ENCODE measurements around the gene SDF2L1.
A peak's percentile ranks its signal among the peaks of the same experiment; 100 is the strongest.
"Not testable (repeated sequence)": the region's sequence is repeated elsewhere in the genome, so short reads cannot be mapped to it uniquely, and the experiment has no call there.

Gene SDF2L1

GRCh38 chr22:21677606-21678443 lies 35.7 kb downstream of the SDF2L1 start:
- ATAC-seq (replicated peaks): no peak
- H3K4me3 Mint-ChIP-seq: no peak overlapping the region
- H3K27ac Mint-ChIP-seq: no peak overlapping the region
- H3K9me3 Mint-ChIP-seq: no peaks in the 10 kb centered on the region
- peaks cover 7 to 9% of the 10 kb centered on the region in 2 donors for H3K4me1 Mint-ChIP-seq
- no peaks in the 10 kb centered on the region for H3K27me3 Mint-ChIP-seq
- H3K36me3 Mint-ChIP-seq: peaks cover 45 to 63% of the 10 kb centered on the region in 2 donors
- DNase-seq: no peak

- not testable (repeated sequence) for H3K27ac Mint-ChIP-seq; ATAC-seq (replicated peaks); H3K4me3 Mint-ChIP-seq; H3K27me3 Mint-ChIP-seq; H3K4me1 Mint-ChIP-seq; DNase-seq; H3K9me3 Mint-ChIP-seq
- peaks cover 38 to 60% of the 10 kb centered on the region in 2 donors for H3K36me3 Mint-ChIP-seq
These were observed 36.7 kb downstream of the SDF2L1 start for GRCh38 chr22:21678842-21679241.

- Mint-ChIP-seq H3K27ac (no peak overlapping the region), H3K9me3 (no peaks in the 10 kb centered on the region), H3K36me3 (peaks cover 35 to 55% of the 10 kb centered on the region in 2 donors), H3K4me1 (peaks cover 4 to 7% of the 10 kb centered on the region in 2 donors), H3K27me3 (no peaks in the 10 kb centered on the region), H3K4me3 (no peak overlapping the region)
- ATAC-seq (replicated peaks) (no peak), DNase-seq (no peak)
These were observed 37.3 kb downstream of the SDF2L1 start for GRCh38 chr22:21679383-21679782.

GRCh38 chr22:21680830-21681565 lies 38.9 kb downstream of the SDF2L1 start:
- Mint-ChIP-seq H3K36me3 (peaks cover 32 to 50% of the 10 kb centered on the region in 2 donors), H3K9me3 (no peaks in the 10 kb centered on the region), H3K27ac (no peak overlapping the region), H3K27me3 (no peaks in the 10 kb centered on the region), H3K4me1 (peaks cover 4 to 7% of the 10 kb centered on the region in 2 donors), H3K4me3 (no peak overlapping the region)
- DNase-seq (no peak), ATAC-seq (replicated peaks) (no peak)

- H3K4me1 Mint-ChIP-seq: peaks cover 4 to 7% of the 10 kb centered on the region in 2 donors
- ATAC-seq (replicated peaks): no peak
- H3K9me3 Mint-ChIP-seq: no peaks in the 10 kb centered on the region
- DNase-seq: no peak
- H3K27ac Mint-ChIP-seq: no peak overlapping the region
- H3K4me3 Mint-ChIP-seq: no peak overlapping the region
- no peaks in the 10 kb centered on the region for H3K27me3 Mint-ChIP-seq
- H3K36me3 Mint-ChIP-seq: peaks cover 31 to 46% of the 10 kb centered on the region in 2 donors
These were observed 39.7 kb downstream of the SDF2L1 start for GRCh38 chr22:21681566-21682370.

GRCh38 chr22:21682385-21683175 lies 40.5 kb downstream of the SDF2L1 start:
- Mint-ChIP-seq H3K27me3 (no peaks in the 10 kb centered on the region), H3K27ac (peak overlapping the region; percentile 65), H3K4me3 (no peak overlapping the region), H3K4me1 (peaks cover 4 to 7% of the 10 kb centered on the region in 2 donors), H3K9me3 (no peaks in the 10 kb centered on the region), H3K36me3 (peaks cover 27 to 45% of the 10 kb centered on the region in 2 donors)
- ATAC-seq (replicated peaks) (peak in 1 of 2 donors; percentile 41), DNase-seq (no peak)

- H3K27me3 Mint-ChIP-seq: no peaks in the 10 kb centered on the region
- H3K4me3 Mint-ChIP-seq: no peak overlapping the region
- H3K36me3 Mint-ChIP-seq: peaks cover 31 to 46% of the 10 kb centered on the region in 2 donors
These were observed 41.3 kb downstream of the SDF2L1 start for GRCh38 chr22:21683401-21683811.

GRCh38 chr22:21684492-21685163 lies 42.5 kb downstream of the SDF2L1 start:
- no peaks in the 10 kb centered on the region for H3K27me3 Mint-ChIP-seq
- H3K27ac Mint-ChIP-seq: no peak overlapping the region
- DNase-seq: no peak
- peaks cover 17 to 26% of the 10 kb centered on the region in 2 donors for H3K4me1 Mint-ChIP-seq
- peaks cover 37 to 53% of the 10 kb centered on the region in 2 donors for H3K36me3 Mint-ChIP-seq
- H3K9me3 Mint-ChIP-seq: no peaks in the 10 kb centered on the region
- no peak overlapping the region for H3K4me3 Mint-ChIP-seq
- ATAC-seq (replicated peaks): no peak

More at GRCh38 chr22:21683401-21683811, 41.3 kb downstream of the SDF2L1 start:
- no peaks in the 10 kb centered on the region for H3K9me3 Mint-ChIP-seq
- no peak overlapping the region for H3K27ac Mint-ChIP-seq
- peaks cover 9 to 14% of the 10 kb centered on the region in 2 donors for H3K4me1 Mint-ChIP-seq
- DNase-seq (no peak), ATAC-seq (replicated peaks) (no peak)

GRCh38 chr22:21685164-21685513 lies 43.0 kb downstream of the SDF2L1 start:
- Mint-ChIP-seq H3K36me3 (peaks cover 40 to 57% of the 10 kb centered on the region in 2 donors), H3K4me1 (peaks cover 21 to 32% of the 10 kb centered on the region in 2 donors), H3K9me3 (no peaks in the 10 kb centered on the region), H3K4me3 (no peak overlapping the region), H3K27ac (peak overlapping the region; percentile 20), H3K27me3 (no peaks in the 10 kb centered on the region)
- no peak for DNase-seq
- no peak for ATAC-seq (replicated peaks)

GRCh38 chr22:21686193-21686608 lies 44.1 kb downstream of the SDF2L1 start:
- H3K4me1 Mint-ChIP-seq: peaks cover 30 to 41% of the 10 kb centered on the region in 2 donors
- ATAC-seq (replicated peaks): no peak
- H3K27me3 Mint-ChIP-seq: no peaks in the 10 kb centered on the region
- H3K36me3 Mint-ChIP-seq: peaks cover 43 to 58% of the 10 kb centered on the region in 2 donors
- H3K27ac Mint-ChIP-seq: no peak overlapping the region
- no peaks in the 10 kb centered on the region for H3K9me3 Mint-ChIP-seq
- no peak for DNase-seq
- H3K4me3 Mint-ChIP-seq: no peak overlapping the region

GRCh38 chr22:21686634-21687393 lies 44.7 kb downstream of the SDF2L1 start:
- Mint-ChIP-seq H3K4me1 (peaks cover 32 to 45% of the 10 kb centered on the region in 2 donors), H3K36me3 (peaks cover 44 to 60% of the 10 kb centered on the region in 2 donors), H3K9me3 (no peaks in the 10 kb centered on the region), H3K4me3 (no peak overlapping the region), H3K27me3 (no peaks in the 10 kb centered on the region), H3K27ac (no peak overlapping the region)
- no peak for DNase-seq
- no peak for ATAC-seq (replicated peaks)

- Mint-ChIP-seq H3K27me3 (no peaks in the 10 kb centered on the region), H3K36me3 (peaks cover 42 to 62% of the 10 kb centered on the region in 2 donors), H3K9me3 (no peaks in the 10 kb centered on the region), H3K27ac (peak overlapping the region; percentile 73), H3K4me1 (peaks cover 28 to 42% of the 10 kb centered on the region in 2 donors), H3K4me3 (no peak overlapping the region)
- DNase-seq: no peak
- ATAC-seq (replicated peaks): no peak
These were observed 45.7 kb downstream of the SDF2L1 start for GRCh38 chr22:21687685-21688259.

Measured in stimulated activated naive B cell treated with anti-CD40 and anti-IgM and Interleukin-4, amounts not matched to agents 10 μg/mL and 1 μg/mL and 100 μg/mL, for 72 hours (primary cell).